Activated effector memory CD4-positive, alpha-beta T cell treated with anti-CD3 and anti-CD28 coated beads, Interleukin-2, amount 50 U/mL, for 16 hours (primary cell): Measurements from ENCODE around the gene GPX4.

Source experiments
- DNase-seq: peaks from one replicate; pipeline ENCODE4 v3.0.0-alpha.2; 2020

GPX4 gene

GRCh38 chr19:1154731-1155351, 51.0 kb downstream of the GPX4 start:
- no peak for DNase-seq

- DNase-seq: no peak
These were observed 51.8 kb downstream of the GPX4 start for GRCh38 chr19:1155352-1156304.
